CD4-positive, alpha-beta T cell treated with Interleukin-12 subunit alpha and Interleukin-12 subunit beta, for 1 hour (primary cell): ENCODE data around the gene CORO2B.
"Not testable (repeated sequence)": the region's sequence is repeated elsewhere in the genome, so short reads cannot be mapped to it uniquely, and the experiment has no call there.

Source experiments
- DNase-seq: peaks from one replicate; pipeline ENCODE4 v3.0.0-alpha.2; 2020

The CORO2B gene

GRCh38 chr15:68743256-68743655, 164.5 kb downstream of the CORO2B start:
- no peak for DNase-seq

- no peak for DNase-seq
Measured at GRCh38 chr15:68749365-68749764, 170.6 kb downstream of the CORO2B start.

GRCh38 chr15:68749793-68750192, 171.0 kb downstream of the CORO2B start:
- no peak for DNase-seq

GRCh38 chr15:68751622-68752021, 172.8 kb downstream of the CORO2B start:
- no peak for DNase-seq

GRCh38 chr15:68755731-68756130, 176.9 kb downstream of the CORO2B start:
- DNase-seq = no peak

GRCh38 chr15:68759982-68760579, 181.3 kb downstream of the CORO2B start:
- not testable (repeated sequence) for DNase-seq

GRCh38 chr15:68763063-68763462, 184.3 kb downstream of the CORO2B start:
- no peak for DNase-seq

GRCh38 chr15:68764090-68764489, 185.3 kb downstream of the CORO2B start:
- no peak for DNase-seq

GRCh38 chr15:68765602-68766368, 187.0 kb downstream of the CORO2B start:
- DNase-seq = no peak

GRCh38 chr15:68767833-68768232, 189.0 kb downstream of the CORO2B start:
- no peak for DNase-seq

- DNase-seq = no peak
Measured at GRCh38 chr15:68768321-68768720, 189.5 kb downstream of the CORO2B start.

GRCh38 chr15:68769702-68770101, 190.9 kb downstream of the CORO2B start:
- DNase-seq = no peak

GRCh38 chr15:68770216-68770615, 191.4 kb downstream of the CORO2B start:
- no peak for DNase-seq

- no peak for DNase-seq
Measured at GRCh38 chr15:68773036-68773435, 194.2 kb downstream of the CORO2B start.

GRCh38 chr15:68774120-68774519, 195.3 kb downstream of the CORO2B start:
- no peak for DNase-seq

- DNase-seq = no peak
Measured at GRCh38 chr15:68774521-68775235, 195.9 kb downstream of the CORO2B start.

- DNase-seq = no peak
Measured at GRCh38 chr15:68775236-68775577, 196.4 kb downstream of the CORO2B start.

GRCh38 chr15:68775671-68776476, 197.1 kb downstream of the CORO2B start:
- no peak for DNase-seq

GRCh38 chr15:68776477-68777270, 197.9 kb downstream of the CORO2B start:
- DNase-seq = no peak
